ENCODE data around the gene RPL13A. TPM values are rescaled to one million over a fixed set of nuclear protein-coding genes. Genes with fewer than 3 reads are reported as not detected.

Gene RPL13A
- total and polyA plus RNA-seq, 2 of the 13 experiments (the other 11 are each of a cell fraction or from before 2014, with no cell fraction given) = 2,601 to 3,407 TPM

DNA sequence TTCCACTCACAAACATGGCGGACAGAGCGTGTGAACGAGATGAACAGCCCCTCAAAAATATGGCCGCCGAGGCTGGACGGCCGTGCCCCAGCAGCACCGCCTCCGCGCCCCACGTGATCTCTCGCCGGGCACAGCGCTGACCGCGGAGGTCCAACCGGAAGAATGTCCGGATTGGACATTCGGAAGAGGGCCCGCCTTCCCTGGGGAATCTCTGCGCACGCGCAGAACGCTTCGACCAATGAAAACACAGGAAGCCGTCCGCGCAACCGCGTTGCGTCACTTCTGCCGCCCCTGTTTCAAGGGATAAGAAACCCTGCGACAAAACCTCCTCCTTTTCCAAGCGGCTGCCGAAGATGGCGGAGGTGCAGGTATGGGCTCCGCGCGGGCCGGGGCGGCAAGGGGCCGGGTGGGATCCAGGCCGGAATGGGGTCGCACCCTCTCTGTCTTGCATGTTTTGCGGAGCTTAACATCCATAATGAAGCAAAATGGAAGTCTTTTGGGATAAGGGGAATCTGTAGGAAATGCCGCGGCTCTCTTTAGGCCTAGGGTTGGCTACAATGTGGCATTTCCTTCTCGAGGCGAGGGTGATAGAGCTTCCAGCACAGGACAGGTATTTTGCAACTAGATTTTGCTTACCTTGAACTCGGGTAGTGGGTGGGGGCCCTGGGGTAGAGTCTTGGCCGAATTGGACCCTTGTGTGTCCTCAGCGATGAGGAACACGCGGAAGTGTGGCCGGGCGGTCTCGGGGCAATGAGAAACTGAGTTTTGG, at the start of gene RPL13A (continued):
- TF ChIP-seq, protein P1, sequence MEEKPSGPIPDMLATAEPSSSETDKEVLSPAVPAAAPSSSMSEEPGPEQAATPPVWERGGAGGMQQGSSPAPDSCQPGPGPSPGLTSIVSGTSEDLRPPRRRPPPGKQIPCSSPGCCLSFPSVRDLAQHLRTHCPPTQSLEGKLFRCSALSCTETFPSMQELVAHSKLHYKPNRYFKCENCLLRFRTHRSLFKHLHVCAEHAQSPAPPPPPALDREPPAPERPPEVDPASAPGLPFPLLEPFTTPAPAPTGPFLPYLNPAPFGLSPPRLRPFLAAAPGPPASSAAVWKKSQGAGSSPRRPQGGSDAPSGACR (CRISPR knock-in tag; IDR thresholded peaks at IDR 0.05) = peak; percentile 60
- no peak for TF ChIP-seq MTF2 (CRISPR knock-in tag; IDR thresholded peaks at IDR 0.05; ENCODE audit: borderline replicate concordance)
- peak; percentile 39; the same call in 1 of the 2 replicates for TF ChIP-seq REPIN1 (CRISPR knock-in tag; IDR thresholded peaks at IDR 0.05; ENCODE audit: borderline replicate concordance, low read depth)
- no peak for TF ChIP-seq STAG1 (CRISPR knock-in tag; IDR thresholded peaks at IDR 0.05)
- no peak for TF ChIP-seq HNRNPH1 (optimal IDR thresholded peaks at IDR 0.05; ENCODE audit: low read depth, low read length)
- peak; percentile 87 for TF ChIP-seq KDM2A (CRISPR knock-in tag; IDR thresholded peaks at IDR 0.05; ENCODE audit: borderline replicate concordance, low read depth)
- TF ChIP-seq, protein P2, sequence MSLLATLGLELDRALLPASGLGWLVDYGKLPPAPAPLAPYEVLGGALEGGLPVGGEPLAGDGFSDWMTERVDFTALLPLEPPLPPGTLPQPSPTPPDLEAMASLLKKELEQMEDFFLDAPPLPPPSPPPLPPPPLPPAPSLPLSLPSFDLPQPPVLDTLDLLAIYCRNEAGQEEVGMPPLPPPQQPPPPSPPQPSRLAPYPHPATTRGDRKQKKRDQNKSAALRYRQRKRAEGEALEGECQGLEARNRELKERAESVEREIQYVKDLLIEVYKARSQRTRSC (CRISPR knock-in tag; IDR thresholded peaks at IDR 0.05; ENCODE audit: low read depth) = no peak
- peak; percentile 95 to 99 for TF ChIP-seq POLR2A (IDR thresholded peaks at IDR 0.05; ENCODE audit: insufficient read depth in 1 of 2, low read depth in 2 of 2, low read length in 2 of 2)
- peak; percentile 36; the same call in 1 of the 2 replicates for TF ChIP-seq PHF21A (CRISPR knock-in tag; IDR thresholded peaks at IDR 0.05)
- peak; percentile 60; the same call in 1 of the 2 replicates for TF ChIP-seq TARDBP (CRISPR knock-in tag; IDR thresholded peaks at IDR 0.05)
- TF ChIP-seq, protein P3, sequence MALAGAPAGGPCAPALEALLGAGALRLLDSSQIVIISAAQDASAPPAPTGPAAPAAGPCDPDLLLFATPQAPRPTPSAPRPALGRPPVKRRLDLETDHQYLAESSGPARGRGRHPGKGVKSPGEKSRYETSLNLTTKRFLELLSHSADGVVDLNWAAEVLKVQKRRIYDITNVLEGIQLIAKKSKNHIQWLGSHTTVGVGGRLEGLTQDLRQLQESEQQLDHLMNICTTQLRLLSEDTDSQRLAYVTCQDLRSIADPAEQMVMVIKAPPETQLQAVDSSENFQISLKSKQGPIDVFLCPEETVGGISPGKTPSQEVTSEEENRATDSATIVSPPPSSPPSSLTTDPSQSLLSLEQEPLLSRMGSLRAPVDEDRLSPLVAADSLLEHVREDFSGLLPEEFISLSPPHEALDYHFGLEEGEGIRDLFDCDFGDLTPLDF (CRISPR knock-in tag; IDR thresholded peaks at IDR 0.05) = peak; percentile 80
- peak; percentile 32; the same call in 1 of the 2 replicates for TF ChIP-seq NRL (CRISPR knock-in tag; IDR thresholded peaks at IDR 0.05; ENCODE audit: borderline replicate concordance)
- TF ChIP-seq, protein P4, sequence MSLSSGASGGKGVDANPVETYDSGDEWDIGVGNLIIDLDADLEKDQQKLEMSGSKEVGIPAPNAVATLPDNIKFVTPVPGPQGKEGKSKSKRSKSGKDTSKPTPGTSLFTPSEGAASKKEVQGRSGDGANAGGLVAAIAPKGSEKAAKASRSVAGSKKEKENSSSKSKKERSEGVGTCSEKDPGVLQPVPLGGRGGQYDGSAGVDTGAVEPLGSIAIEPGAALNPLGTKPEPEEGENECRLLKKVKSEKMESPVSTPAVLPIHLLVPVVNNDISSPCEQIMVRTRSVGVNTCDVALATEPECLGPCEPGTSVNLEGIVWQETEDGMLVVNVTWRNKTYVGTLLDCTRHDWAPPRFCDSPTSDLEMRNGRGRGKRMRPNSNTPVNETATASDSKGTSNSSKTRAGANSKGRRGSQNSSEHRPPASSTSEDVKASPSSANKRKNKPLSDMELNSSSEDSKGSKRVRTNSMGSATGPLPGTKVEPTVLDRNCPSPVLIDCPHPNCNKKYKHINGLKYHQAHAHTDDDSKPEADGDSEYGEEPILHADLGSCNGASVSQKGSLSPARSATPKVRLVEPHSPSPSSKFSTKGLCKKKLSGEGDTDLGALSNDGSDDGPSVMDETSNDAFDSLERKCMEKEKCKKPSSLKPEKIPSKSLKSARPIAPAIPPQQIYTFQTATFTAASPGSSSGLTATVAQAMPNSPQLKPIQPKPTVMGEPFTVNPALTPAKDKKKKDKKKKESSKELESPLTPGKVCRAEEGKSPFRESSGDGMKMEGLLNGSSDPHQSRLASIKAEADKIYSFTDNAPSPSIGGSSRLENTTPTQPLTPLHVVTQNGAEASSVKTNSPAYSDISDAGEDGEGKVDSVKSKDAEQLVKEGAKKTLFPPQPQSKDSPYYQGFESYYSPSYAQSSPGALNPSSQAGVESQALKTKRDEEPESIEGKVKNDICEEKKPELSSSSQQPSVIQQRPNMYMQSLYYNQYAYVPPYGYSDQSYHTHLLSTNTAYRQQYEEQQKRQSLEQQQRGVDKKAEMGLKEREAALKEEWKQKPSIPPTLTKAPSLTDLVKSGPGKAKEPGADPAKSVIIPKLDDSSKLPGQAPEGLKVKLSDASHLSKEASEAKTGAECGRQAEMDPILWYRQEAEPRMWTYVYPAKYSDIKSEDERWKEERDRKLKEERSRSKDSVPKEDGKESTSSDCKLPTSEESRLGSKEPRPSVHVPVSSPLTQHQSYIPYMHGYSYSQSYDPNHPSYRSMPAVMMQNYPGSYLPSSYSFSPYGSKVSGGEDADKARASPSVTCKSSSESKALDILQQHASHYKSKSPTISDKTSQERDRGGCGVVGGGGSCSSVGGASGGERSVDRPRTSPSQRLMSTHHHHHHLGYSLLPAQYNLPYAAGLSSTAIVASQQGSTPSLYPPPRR (CRISPR knock-in tag; IDR thresholded peaks at IDR 0.05; ENCODE audit: borderline replicate concordance) = no peak
- no peak for TF ChIP-seq SP140L (CRISPR knock-in tag; IDR thresholded peaks at IDR 0.05; ENCODE audit: borderline replicate concordance)
- no peak for TF ChIP-seq MTA1 (CRISPR knock-in tag; IDR thresholded peaks at IDR 0.05; ENCODE audit: borderline replicate concordance)
- TF ChIP-seq MAFF (IDR thresholded peaks at IDR 0.05; ENCODE audit: low read depth, low read length) = no peak
- peak; percentile 100 for TF ChIP-seq DR1 (CRISPR knock-in tag; IDR thresholded peaks at IDR 0.05)
- TF ChIP-seq NFRKB (IDR thresholded peaks at IDR 0.05) = peak; percentile 71
- peak; percentile 81; the same call in 1 of the 2 replicates for TF ChIP-seq ZFX (CRISPR knock-in tag; IDR thresholded peaks at IDR 0.05; ENCODE audit: low read depth)
- TF ChIP-seq NFE2 (CRISPR knock-in tag; IDR thresholded peaks at IDR 0.05) = no peak
- TF ChIP-seq NAIF1 (CRISPR knock-in tag; IDR thresholded peaks at IDR 0.05; ENCODE audit: borderline replicate concordance) = peak; percentile 47; the same call in 1 of the 2 replicates
- TF ChIP-seq POLR2AphosphoS5 (IDR thresholded peaks at IDR 0.05; ENCODE audit: low read depth, low read length) = peak; percentile 99
- TF ChIP-seq ZNF670 (CRISPR knock-in tag; IDR thresholded peaks at IDR 0.05; ENCODE audit: borderline replicate concordance) = no peak

All from HepG2 (cell line).